ENCODE data around the gene SLC66A3.

SLC66A3 gene

GRCh38 chr2:11165046-11165445 is 9.8 kb downstream of the SLC66A3 start:
- DNase-seq: peak; percentile 12

GRCh38 chr2:11166476-11166875 is 11.2 kb downstream of the SLC66A3 start:
- DNase-seq: peak; percentile 15

GRCh38 chr2:11168488-11168887 is 13.2 kb downstream of the SLC66A3 start:
- DNase-seq: peak; percentile 66

GRCh38 chr2:11169333-11169732 is 14.1 kb downstream of the SLC66A3 start:
- DNase-seq: peak; percentile 65

- no peak for DNase-seq
These were observed 19.0 kb downstream of the SLC66A3 start for GRCh38 chr2:11174222-11174621.

GRCh38 chr2:11175293-11175795 is 20.1 kb downstream of the SLC66A3 start:
- DNase-seq: no peak

- DNase-seq: no peak
These were observed 22.8 kb downstream of the SLC66A3 start for GRCh38 chr2:11177871-11178690.

- DNase-seq: no peak
These were observed 23.9 kb downstream of the SLC66A3 start for GRCh38 chr2:11179196-11179595.

GRCh38 chr2:11179899-11180298 is 24.6 kb downstream of the SLC66A3 start:
- no peak for DNase-seq

- DNase-seq: no peak
These were observed 25.4 kb downstream of the SLC66A3 start for GRCh38 chr2:11180653-11181052.

GRCh38 chr2:11182951-11183350 is 27.7 kb downstream of the SLC66A3 start:
- no peak for DNase-seq

- no peak for DNase-seq
These were observed 30.9 kb downstream of the SLC66A3 start for GRCh38 chr2:11186145-11186544.

GRCh38 chr2:11187083-11187619 is 31.9 kb downstream of the SLC66A3 start:
- DNase-seq: peak; percentile 63

GRCh38 chr2:11187731-11188130 is 32.5 kb downstream of the SLC66A3 start:
- DNase-seq: no peak

- DNase-seq: no peak
These were observed 41.0 kb downstream of the SLC66A3 start for GRCh38 chr2:11196246-11196645.

- DNase-seq: no peak
These were observed 45.4 kb downstream of the SLC66A3 start for GRCh38 chr2:11200651-11201050.

- DNase-seq: no peak
These were observed 46.7 kb downstream of the SLC66A3 start for GRCh38 chr2:11201969-11202368.

- no peak for DNase-seq
These were observed 48.2 kb downstream of the SLC66A3 start for GRCh38 chr2:11203480-11203879.

- no peak for DNase-seq
These were observed 52.8 kb downstream of the SLC66A3 start for GRCh38 chr2:11208083-11208482.

- DNase-seq: no peak
These were observed 57.4 kb downstream of the SLC66A3 start for GRCh38 chr2:11212645-11213044.

GRCh38 chr2:11213090-11213638 is 57.9 kb downstream of the SLC66A3 start:
- no peak for DNase-seq

GRCh38 chr2:11213975-11214374 is 58.7 kb downstream of the SLC66A3 start:
- no peak for DNase-seq

GRCh38 chr2:11214770-11215169 is 59.5 kb downstream of the SLC66A3 start:
- DNase-seq: no peak

- no peak for DNase-seq
These were observed 60.1 kb downstream of the SLC66A3 start for GRCh38 chr2:11215407-11215806.

Measured in islet precursor cell (in vitro differentiated cells).